Measurements from ENCODE around the gene ULBP3.

The ULBP3 gene

DNA sequence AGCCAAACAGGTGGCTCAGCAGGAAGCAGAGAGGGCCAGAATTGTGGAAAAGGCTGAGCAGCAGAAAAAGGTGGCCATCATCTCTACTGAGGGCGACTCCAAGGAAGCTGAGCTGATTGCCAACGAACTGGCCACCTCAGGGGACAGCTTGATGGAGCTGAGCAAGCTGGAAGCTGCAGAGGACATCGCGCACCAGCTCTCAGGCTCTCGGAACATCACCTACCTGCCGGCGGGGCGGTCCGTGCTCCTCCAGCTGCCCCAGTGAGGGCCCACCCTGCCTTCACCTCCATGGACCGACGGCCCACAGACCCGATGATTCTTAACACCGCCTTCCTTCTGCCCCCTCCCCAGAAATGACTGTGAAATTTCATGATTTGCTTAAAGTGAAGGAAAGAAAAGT lies 25.8 kb downstream of the ULBP3 start:
- no peaks in the 10 kb centered on the region for H3K9me2 ChIP-seq (replicated peaks; ENCODE audit: control insufficient read depth, low read length)
- TF ChIP-seq EZH2phosphoT487 (IDR thresholded peaks at IDR 0.05; ENCODE audit: borderline replicate concordance, low read length): no peak
- TF ChIP-seq, protein P1, sequence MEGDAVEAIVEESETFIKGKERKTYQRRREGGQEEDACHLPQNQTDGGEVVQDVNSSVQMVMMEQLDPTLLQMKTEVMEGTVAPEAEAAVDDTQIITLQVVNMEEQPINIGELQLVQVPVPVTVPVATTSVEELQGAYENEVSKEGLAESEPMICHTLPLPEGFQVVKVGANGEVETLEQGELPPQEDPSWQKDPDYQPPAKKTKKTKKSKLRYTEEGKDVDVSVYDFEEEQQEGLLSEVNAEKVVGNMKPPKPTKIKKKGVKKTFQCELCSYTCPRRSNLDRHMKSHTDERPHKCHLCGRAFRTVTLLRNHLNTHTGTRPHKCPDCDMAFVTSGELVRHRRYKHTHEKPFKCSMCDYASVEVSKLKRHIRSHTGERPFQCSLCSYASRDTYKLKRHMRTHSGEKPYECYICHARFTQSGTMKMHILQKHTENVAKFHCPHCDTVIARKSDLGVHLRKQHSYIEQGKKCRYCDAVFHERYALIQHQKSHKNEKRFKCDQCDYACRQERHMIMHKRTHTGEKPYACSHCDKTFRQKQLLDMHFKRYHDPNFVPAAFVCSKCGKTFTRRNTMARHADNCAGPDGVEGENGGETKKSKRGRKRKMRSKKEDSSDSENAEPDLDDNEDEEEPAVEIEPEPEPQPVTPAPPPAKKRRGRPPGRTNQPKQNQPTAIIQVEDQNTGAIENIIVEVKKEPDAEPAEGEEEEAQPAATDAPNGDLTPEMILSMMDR (IDR thresholded peaks at IDR 0.05; ENCODE audit: low read depth, low read length, poor library complexity, severe bottlenecking): no peak
- H3F3A ChIP-seq (ENCODE audit: control insufficient read depth, insufficient read depth): no peaks in the 10 kb centered on the region
- no peaks in the 10 kb centered on the region for H3K4me1 ChIP-seq (ENCODE audit: control insufficient read depth, low read length)
- no peaks in the 10 kb centered on the region for H4K20me1 ChIP-seq (ENCODE audit: control insufficient read depth, insufficient read depth, low read depth, low read length)
- no peaks in the 10 kb centered on the region for H3K9me3 ChIP-seq (ENCODE audit: control insufficient read depth, insufficient read depth, low read length)
- no peaks in the 10 kb centered on the region for H3K79me2 ChIP-seq (ENCODE audit: control insufficient read depth, low read length)
- H3K27me3 ChIP-seq (ENCODE audit: control insufficient read depth, low read length): peaks cover 13% of the 10 kb centered on the region
- H3K36me3 ChIP-seq (ENCODE audit: control insufficient read depth, low read length): no peaks in the 10 kb centered on the region
- H3K4me2 ChIP-seq (ENCODE audit: low read length): no peak overlapping the region
- no peak overlapping the region for H3K27ac ChIP-seq (ENCODE audit: low read depth, low read length)
- H3K4me3 ChIP-seq (ENCODE audit: low read length): no peak overlapping the region

DNA sequence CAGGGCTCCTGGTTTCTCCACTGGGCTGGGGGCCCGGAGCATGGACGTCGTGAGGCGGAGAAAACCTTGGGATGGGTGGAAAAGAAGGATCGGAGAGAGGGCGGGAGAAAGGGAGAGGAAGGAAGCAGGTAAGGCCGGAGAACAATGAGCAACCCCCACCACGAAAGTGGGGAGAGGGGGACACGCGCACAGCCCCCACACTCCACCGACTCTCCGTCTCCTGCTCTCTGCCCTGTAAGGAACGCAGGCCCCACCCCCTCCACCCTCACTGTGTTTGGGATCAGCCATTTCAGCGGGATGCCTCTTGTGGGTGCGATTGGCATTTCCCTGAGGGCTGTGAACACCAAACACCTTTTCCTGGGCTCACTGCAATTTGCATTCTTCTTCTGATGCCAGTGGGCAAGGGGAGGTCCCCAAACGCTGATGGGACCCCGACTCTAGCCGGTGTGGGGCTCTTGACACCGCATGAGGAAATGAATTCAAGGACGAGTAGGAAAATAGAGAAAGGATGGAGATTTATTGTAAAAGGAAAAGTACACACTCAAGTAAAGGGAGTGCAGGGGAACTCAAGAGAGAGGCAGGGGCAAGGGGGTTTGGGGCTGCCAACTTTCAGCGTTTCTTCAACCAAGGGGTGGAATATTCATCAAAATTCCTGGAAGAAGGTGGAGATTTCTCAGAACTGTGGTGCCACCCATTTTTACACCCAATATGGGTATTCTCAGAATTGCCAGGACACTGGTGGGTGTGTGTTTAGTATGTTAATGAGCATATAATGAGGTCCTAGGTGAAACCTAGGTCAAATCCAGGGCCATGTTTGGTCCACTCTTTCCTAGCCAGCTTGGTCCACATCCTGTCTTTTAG lies 30.5 kb downstream of the ULBP3 start:
- H3K4me1 ChIP-seq (ENCODE audit: control insufficient read depth, low read length): no peaks in the 10 kb centered on the region
- H3K27me3 ChIP-seq (ENCODE audit: control insufficient read depth, low read length): peaks cover 28% of the 10 kb centered on the region
- TF ChIP-seq EZH2phosphoT487 (IDR thresholded peaks at IDR 0.05; ENCODE audit: borderline replicate concordance, low read length): no peak
- TF ChIP-seq, protein P1 (IDR thresholded peaks at IDR 0.05; ENCODE audit: low read depth, low read length, poor library complexity, severe bottlenecking): no peak
- H4K20me1 ChIP-seq (ENCODE audit: control insufficient read depth, insufficient read depth, low read depth, low read length): no peaks in the 10 kb centered on the region
- no peaks in the 10 kb centered on the region for H3K9me2 ChIP-seq (replicated peaks; ENCODE audit: control insufficient read depth, low read length)
- no peaks in the 10 kb centered on the region for H3F3A ChIP-seq (ENCODE audit: control insufficient read depth, insufficient read depth)
- no peak overlapping the region for H3K4me3 ChIP-seq (ENCODE audit: low read length)
- no peaks in the 10 kb centered on the region for H3K79me2 ChIP-seq (ENCODE audit: control insufficient read depth, low read length)
- H3K4me2 ChIP-seq (ENCODE audit: low read length): no peak overlapping the region
- H3K9me3 ChIP-seq (ENCODE audit: control insufficient read depth, insufficient read depth, low read length): no peaks in the 10 kb centered on the region
- no peak overlapping the region for H3K27ac ChIP-seq (ENCODE audit: low read depth, low read length)
- no peaks in the 10 kb centered on the region for H3K36me3 ChIP-seq (ENCODE audit: control insufficient read depth, low read length)

DNA sequence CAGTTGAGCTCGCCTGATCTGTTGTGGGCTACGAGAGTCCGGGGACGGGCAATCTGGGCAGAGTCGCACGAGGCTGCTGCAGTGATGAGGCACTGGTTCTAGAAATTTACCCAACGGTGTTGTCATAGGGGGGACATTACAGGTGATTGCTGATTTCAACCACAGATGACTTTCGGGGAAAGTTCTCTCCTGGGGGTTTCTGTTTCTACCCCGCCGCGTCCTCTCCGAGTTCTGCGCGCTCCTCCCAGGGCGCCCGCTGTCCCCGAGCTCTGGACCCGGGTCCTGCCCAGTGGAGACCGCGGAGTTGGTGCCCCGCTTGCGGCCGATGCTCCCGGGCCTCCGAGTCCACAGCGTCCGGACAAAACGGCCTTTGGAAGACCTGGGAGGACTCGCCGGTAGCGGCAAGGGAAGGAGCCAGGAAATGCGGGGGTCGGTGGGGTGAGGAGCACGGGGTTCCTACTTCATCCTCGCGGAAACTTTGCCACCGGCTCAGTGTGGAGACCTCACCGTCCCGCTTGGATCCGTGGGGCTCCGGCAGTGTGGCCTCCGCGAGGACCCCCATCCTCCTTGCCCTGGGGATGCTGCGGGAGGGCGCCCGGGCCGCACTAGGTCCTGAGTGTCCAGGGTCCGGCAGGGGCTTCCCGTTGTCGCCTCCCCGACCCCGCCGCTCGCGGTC lies 31.3 kb downstream of the ULBP3 start:
- peaks cover 28% of the 10 kb centered on the region for H3K27me3 ChIP-seq (ENCODE audit: control insufficient read depth, low read length)

More for the DNA sequence above, 31.3 kb downstream of the ULBP3 start:
- H3K9me3 ChIP-seq (ENCODE audit: control insufficient read depth, insufficient read depth, low read length): no peaks in the 10 kb centered on the region
- no peak overlapping the region for H3K4me3 ChIP-seq (ENCODE audit: low read length)
- H4K20me1 ChIP-seq (ENCODE audit: control insufficient read depth, insufficient read depth, low read depth, low read length): no peaks in the 10 kb centered on the region
- no peaks in the 10 kb centered on the region for H3F3A ChIP-seq (ENCODE audit: control insufficient read depth, insufficient read depth)
- H3K36me3 ChIP-seq (ENCODE audit: control insufficient read depth, low read length): no peaks in the 10 kb centered on the region
- no peak for TF ChIP-seq EZH2phosphoT487 (IDR thresholded peaks at IDR 0.05; ENCODE audit: borderline replicate concordance, low read length)
- TF ChIP-seq, protein P1 (IDR thresholded peaks at IDR 0.05; ENCODE audit: low read depth, low read length, poor library complexity, severe bottlenecking): no peak
- no peaks in the 10 kb centered on the region for H3K79me2 ChIP-seq (ENCODE audit: control insufficient read depth, low read length)
- no peaks in the 10 kb centered on the region for H3K9me2 ChIP-seq (replicated peaks; ENCODE audit: control insufficient read depth, low read length)
- no peaks in the 10 kb centered on the region for H3K4me1 ChIP-seq (ENCODE audit: control insufficient read depth, low read length)
- H3K4me2 ChIP-seq (ENCODE audit: low read length): no peak overlapping the region
- no peak overlapping the region for H3K27ac ChIP-seq (ENCODE audit: low read depth, low read length)
